Esophagus squamous epithelium (tissue), 5 donors: ENCODE data around the gene TANGO6. TPM values are rescaled to one million over a fixed set of nuclear protein-coding genes. Genes with fewer than 3 reads are reported as not detected.

Source experiments
- DNase-seq: peaks from one replicate; lab custom pipeline; 2025; lab: John Stamatoyannopoulos, UW
- H3K27ac ChIP-seq, 4 donors: fragments of 200-600 bp; sonication (generic); one replicate each; pipeline ENCODE4 v1.5.1; 2016 to 2019; ENCODE audit warnings: mild to moderate bottlenecking in 1 of 4
- H3K27me3 ChIP-seq, 4 donors: fragments of 200-600 bp; sonication (generic); 1 replicate in 3 of 4; 2 replicates in 1 of 4; pipeline versions ENCODE4 v1.5.1 to v1.6.0; 2017 to 2021; ENCODE audit warnings: antibody characterized with exemption in 1 of 4
- H3K36me3 ChIP-seq, 3 donors: fragments of 200-600 bp; sonication (generic); one replicate each; pipeline ENCODE4 v1.5.1; 2016 to 2019
- H3K4me1 ChIP-seq, 3 donors: fragments of 200-600 bp; sonication (generic); one replicate each; pipeline ENCODE4 v1.5.1; 2017 to 2019
- H3K4me3 ChIP-seq, 4 donors: fragments of 200-600 bp; sonication (generic); 1 replicate in 3 of 4; 2 replicates in 1 of 4; pipeline ENCODE4 v1.5.1; 2016 to 2019; ENCODE audit warnings: mild to moderate bottlenecking in 2 of 4, moderate library complexity in 1 of 4
- H3K9me3 ChIP-seq, 3 donors: fragments of 200-600 bp; sonication (generic); one replicate each; pipeline ENCODE4 v1.5.1; 2016 to 2019
- CTCF ChIP-seq, 6 experiments: fragments of 450-650 bp in 4 of 6; fragments of 200-600 bp in 2 of 6; sonication (generic) in 2 of 6; IDR thresholded peaks; one replicate each; pipeline ENCODE4 v1.5.1; 2016 to 2019; ENCODE audit warnings: antibody characterized with exemption in 6 of 6, mild to moderate bottlenecking in 4 of 6, moderate library complexity in 4 of 6
- POLR2A ChIP-seq, 4 donors: fragments of 450-650 bp; IDR thresholded peaks; one replicate each; pipeline ENCODE4 v1.6.1; 2017; ENCODE audit warnings: antibody characterized with exemption in 4 of 4, mild to moderate bottlenecking in 4 of 4, moderate library complexity in 3 of 4
- WGBS, 2 donors: methylation state at CpG; one replicate each; pipeline ENCODE4 v1.1.5; 2018; 5-methylcytosine and 5-hydroxymethylcytosine counted together
- intact Hi-C: fragments of 100-400 bp; cut with DNase I; formaldehyde crosslinking; loops from one replicate; pipeline ENCODE4 v1.15.0; 2022
- total RNA-seq, 4 donors: library from RNA; depleted of rRNA; stranded (reverse); fragments of >200 nt; gene quantifications; one replicate each; pipeline ENCODE4 v1.1.0, GENCODE V29; 2016
- donor health status: DM: yes; HTN: yes; CAD: no.

TANGO6 gene
- total RNA-seq, 4 donors from 2014 or later = 5.5 to 15.8 (median 10.1) TPM

DNA sequence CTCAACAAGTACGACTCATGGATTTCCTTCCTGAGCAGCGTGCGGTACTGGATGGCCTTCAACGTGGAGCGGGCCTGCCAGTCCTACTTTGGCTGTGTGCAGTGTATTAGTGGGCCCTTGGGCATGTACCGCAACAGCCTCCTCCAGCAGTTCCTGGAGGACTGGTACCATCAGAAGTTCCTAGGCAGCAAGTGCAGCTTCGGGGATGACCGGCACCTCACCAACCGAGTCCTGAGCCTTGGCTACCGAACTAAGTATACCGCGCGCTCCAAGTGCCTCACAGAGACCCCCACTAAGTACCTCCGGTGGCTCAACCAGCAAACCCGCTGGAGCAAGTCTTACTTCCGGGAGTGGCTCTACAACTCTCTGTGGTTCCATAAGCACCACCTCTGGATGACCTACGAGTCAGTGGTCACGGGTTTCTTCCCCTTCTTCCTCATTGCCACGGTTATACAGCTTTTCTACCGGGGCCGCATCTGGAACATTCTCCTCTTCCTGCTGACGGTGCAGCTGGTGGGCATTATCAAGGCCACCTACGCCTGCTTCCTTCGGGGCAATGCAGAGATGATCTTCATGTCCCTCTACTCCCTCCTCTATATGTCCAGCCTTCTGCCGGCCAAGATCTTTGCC lies 271.1 kb downstream of the TANGO6 start:
- DNase-seq = no peak
- Histone ChIP-seq H3K4me3 (no peak overlapping the region), H3K27me3 (no peaks in the 10 kb centered on the region), H3K9me3 (no peaks in the 10 kb centered on the region), H3K27ac (no peak overlapping the region), H3K36me3 (peaks cover 22 to 94% (median 32%) of the 10 kb centered on the region in 3 donors), H3K4me1 (peaks cover 0 to 60% (median 21%) of the 10 kb centered on the region in 3 donors)
- WGBS, 2 donors = 79 to 81% methylated on average over 25 of the region's 25 CpGs
- TF ChIP-seq CTCF (IDR thresholded peaks at IDR 0.05) = no peak
- TF ChIP-seq POLR2A (IDR thresholded peaks at IDR 0.05) = no peak
- intact Hi-C loops = loop anchor here (10.0 kb wide), 1 partner anchor 590 kb away; no protein-coding TSS in a partner anchor

- no peak for TF ChIP-seq CTCF (IDR thresholded peaks at IDR 0.05)
- TF ChIP-seq POLR2A (IDR thresholded peaks at IDR 0.05) = no peak
- H3K9me3 ChIP-seq = no peaks in the 10 kb centered on the region
- H3K27me3 ChIP-seq = no peaks in the 10 kb centered on the region
- H3K4me3 ChIP-seq = no peak overlapping the region
- DNase-seq = no peak
- no peak overlapping the region for H3K27ac ChIP-seq
- peaks cover 22 to 94% (median 32%) of the 10 kb centered on the region in 3 donors for H3K36me3 ChIP-seq
- 93 to 100% methylated on average over 4 to 6 of the region's 6 CpGs for WGBS, 2 donors
- intact Hi-C loops = loop anchor here (10.0 kb wide), 1 partner anchor 590 kb away; no protein-coding TSS in a partner anchor
- H3K4me1 ChIP-seq = peaks cover 0 to 60% (median 18%) of the 10 kb centered on the region in 3 donors
Measured at GRCh38 chr16:69114976-69115355, 271.6 kb downstream of the TANGO6 start.

GRCh38 chr16:69115361-69115760 lies 272.0 kb downstream of the TANGO6 start:
- peaks cover 22 to 94% (median 32%) of the 10 kb centered on the region in 3 donors for H3K36me3 ChIP-seq
- DNase-seq = no peak
- H3K4me3 ChIP-seq = no peak overlapping the region
- no peaks in the 10 kb centered on the region for H3K27me3 ChIP-seq
- 62 to 89% methylated on average over 1 to 3 of the region's 5 CpGs for WGBS, 2 donors
- no peaks in the 10 kb centered on the region for H3K9me3 ChIP-seq
- TF ChIP-seq POLR2A (IDR thresholded peaks at IDR 0.05) (no peak), CTCF (IDR thresholded peaks at IDR 0.05) (no peak)
- H3K4me1 ChIP-seq = peaks cover 0 to 58% (median 18%) of the 10 kb centered on the region in 3 donors
- intact Hi-C loops = loop anchor here (10.0 kb wide), 1 partner anchor 591 kb away; no protein-coding TSS in a partner anchor
- no peak overlapping the region for H3K27ac ChIP-seq

DNA sequence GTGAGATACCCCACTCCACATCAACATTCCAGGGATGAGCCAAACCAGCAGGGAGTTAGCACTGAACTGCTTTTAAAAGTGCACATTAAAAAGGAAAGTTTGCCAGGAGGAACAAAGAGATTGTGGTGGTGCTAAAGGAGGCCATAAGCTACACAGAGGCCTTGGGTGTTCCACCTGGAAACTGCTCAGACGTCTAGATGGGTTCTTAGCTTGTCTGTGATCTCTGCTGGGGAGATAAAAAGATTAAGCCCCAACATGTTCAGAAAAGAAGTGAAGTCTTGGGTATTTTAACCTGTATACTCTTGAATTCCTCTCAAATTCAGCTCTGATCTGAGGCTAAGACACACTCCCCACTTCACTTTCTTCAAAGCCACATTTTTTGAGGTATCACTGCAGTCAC lies 272.5 kb downstream of the TANGO6 start:
- Histone ChIP-seq H3K27ac (no peak overlapping the region), H3K36me3 (peaks cover 22 to 94% (median 28%) of the 10 kb centered on the region in 3 donors), H3K27me3 (no peaks in the 10 kb centered on the region), H3K4me1 (peaks cover 0 to 55% (median 15%) of the 10 kb centered on the region in 3 donors), H3K9me3 (no peaks in the 10 kb centered on the region), H3K4me3 (no peak overlapping the region)
- DNase-seq = no peak
- WGBS, 2 donors = 23 to 33% methylated on average over 1 of the region's 1 CpG
- TF ChIP-seq POLR2A (IDR thresholded peaks at IDR 0.05) (no peak), CTCF (IDR thresholded peaks at IDR 0.05) (no peak)
- intact Hi-C loops = loop anchor here (10.0 kb wide), 1 partner anchor 591 kb away; no protein-coding TSS in a partner anchor

- no peak overlapping the region for H3K4me3 ChIP-seq
- peaks cover 0 to 52% (median 13%) of the 10 kb centered on the region in 3 donors for H3K4me1 ChIP-seq
- no peak for TF ChIP-seq POLR2A (IDR thresholded peaks at IDR 0.05)
- TF ChIP-seq CTCF (IDR thresholded peaks at IDR 0.05) = no peak
- WGBS, 2 donors = 59 to 91% methylated on average over 6 to 7 of the region's 7 CpGs
- intact Hi-C loops = loop anchor here (10.0 kb wide), 1 partner anchor 592 kb away; no protein-coding TSS in a partner anchor
- peaks cover 19 to 94% (median 28%) of the 10 kb centered on the region in 3 donors for H3K36me3 ChIP-seq
- no peaks in the 10 kb centered on the region for H3K27me3 ChIP-seq
- H3K27ac ChIP-seq = no peak overlapping the region
- no peak for DNase-seq
- no peaks in the 10 kb centered on the region for H3K9me3 ChIP-seq
Measured at GRCh38 chr16:69116256-69116875, 273.0 kb downstream of the TANGO6 start.
